Putamen (tissue), 1 donor: ENCODE measurements around the gene PPM1E.
"Not testable (repeated sequence)": the region's sequence is repeated elsewhere in the genome, so short reads cannot be mapped to it uniquely, and the experiment has no call there.

Experiments used
- DNase-seq: peaks from one replicate; pipeline ENCODE4 v3.0.0-alpha.2; 2016; ENCODE audit warnings: low spot score

PPM1E gene

DNA sequence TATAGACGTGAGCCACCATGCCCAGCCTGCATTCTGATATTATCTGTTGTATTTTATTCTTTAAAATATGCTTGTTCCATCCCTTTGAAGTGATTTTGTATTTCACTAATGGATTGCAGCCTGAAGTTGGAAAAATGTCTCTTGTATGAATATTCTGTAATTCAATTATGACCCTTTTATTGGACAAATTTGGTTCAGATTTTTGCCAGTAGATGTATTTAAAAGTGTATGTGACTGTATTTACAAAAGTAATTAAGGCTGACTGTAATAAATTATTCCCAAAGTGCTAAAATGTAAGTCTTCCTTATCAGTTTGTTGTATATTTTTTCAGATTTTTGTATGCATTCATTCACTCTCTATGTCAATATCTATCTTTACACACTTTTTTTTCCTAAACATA lies 23.8 kb downstream of the PPM1E start:
- DNase-seq, result no peak

DNA sequence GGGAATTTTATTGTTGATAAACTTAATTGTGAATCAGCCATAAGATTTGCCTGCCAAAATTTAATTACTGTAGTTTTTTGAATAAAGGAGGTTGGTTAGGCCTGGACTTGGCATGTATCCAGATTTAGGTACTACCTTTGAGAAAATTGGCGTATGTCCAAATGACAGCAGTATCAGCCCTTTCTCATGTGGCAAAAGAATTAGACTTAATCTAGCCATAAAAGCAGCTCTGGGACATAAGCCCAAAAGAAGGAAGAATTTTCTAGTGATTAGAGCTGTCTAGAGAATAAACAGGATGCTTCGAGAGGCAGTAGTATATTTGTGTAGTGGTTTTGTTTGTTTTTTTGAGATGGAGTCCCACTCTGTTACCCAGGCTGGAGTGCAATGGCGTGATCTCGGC lies 27.7 kb downstream of the PPM1E start:
- DNase-seq, result no peak

GRCh38 chr17:58785097-58785496 lies 29.4 kb downstream of the PPM1E start:
- no peak for DNase-seq

DNA sequence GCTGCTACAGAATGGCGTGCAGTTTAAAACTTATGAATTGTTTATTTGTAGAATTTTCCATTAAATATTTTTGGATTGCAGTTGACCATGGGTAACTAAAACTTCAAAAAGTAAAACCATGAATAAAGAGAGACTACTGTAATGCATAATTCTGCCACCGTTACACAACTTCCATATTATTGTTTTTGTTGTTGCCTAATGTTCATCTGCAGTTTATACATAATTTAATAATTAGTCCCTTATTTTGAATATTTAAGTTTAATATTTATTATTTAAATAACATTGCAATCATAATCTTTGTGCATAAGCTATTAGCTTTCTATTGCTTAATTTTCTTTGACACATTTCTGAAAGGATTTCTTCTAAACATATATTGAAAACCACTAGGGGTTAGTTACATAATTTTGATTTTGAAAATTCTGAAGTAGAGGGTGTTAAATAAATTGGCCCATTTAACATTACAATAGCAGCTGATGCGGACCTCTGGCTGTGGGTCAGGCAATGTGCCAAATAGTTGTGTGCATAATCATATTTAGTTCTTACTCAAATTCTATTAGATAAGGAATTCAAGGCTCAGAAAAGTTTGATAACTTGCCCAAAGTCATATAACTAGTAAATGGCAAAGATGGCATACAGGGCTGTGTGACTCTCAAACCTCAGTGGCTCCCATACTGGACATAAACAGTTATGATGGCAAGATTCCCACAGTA lies 31.1 kb downstream of the PPM1E start:
- DNase-seq, result no peak

DNA sequence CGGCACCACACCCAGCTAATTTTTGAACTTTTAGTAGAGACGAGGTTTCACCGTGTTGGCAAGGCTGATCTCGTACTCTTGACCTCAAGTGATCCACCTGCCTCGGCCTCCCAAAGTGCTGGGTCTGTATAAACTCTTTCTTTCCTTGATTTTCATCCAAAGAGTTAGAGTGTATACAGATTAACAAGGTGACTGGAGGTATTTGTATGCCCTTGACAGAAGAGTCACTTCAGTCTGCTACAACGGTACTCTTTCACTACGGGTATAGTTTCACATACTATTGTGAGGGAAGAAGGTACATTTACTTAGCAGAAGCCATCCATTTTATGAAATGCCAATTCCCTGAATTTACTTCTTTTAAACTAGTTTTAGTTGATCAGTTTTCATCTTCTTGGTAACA lies 32.5 kb downstream of the PPM1E start:
- DNase-seq, result no peak

DNA sequence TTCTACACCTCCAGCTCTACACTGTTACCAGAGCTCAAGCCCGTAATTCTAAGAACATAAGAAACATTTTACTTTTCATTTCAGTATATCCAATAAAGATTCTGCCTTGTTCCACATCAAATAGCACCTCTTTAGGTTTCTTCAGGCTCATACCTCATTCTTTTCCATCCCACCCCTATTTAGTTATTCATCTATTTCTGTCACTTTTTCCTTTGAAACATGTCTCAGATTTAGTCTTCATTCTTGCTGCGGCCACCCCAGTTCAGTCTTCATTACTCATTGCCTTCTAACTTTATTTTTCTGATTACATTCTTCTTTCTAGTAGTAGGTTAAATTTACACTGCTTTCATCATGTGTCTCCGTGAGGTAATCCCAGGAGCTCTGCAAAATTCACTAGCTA lies 33.5 kb downstream of the PPM1E start:
- DNase-seq, result no peak

DNA sequence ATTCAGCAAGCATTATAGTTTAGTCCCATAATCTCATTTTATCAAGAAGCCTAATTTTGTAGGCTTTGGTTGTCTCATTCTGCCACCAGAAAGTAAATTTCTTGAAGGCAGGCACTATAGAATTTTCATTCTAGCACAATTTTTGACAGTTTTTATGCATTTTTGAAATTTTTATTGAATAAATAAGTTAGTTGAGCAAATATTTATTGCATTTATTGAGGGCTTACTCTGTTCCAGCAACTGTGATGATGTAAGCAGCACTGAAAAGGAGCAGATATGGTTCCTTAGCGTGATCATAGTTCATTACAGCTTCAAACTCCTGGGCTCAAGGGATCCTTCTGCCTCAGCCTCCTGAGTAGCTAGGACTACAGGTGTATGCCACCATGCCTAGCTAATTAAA lies 34.2 kb downstream of the PPM1E start:
- no peak for DNase-seq

GRCh38 chr17:58794508-58794907 lies 38.9 kb downstream of the PPM1E start:
- DNase-seq, result not testable (repeated sequence)

DNA sequence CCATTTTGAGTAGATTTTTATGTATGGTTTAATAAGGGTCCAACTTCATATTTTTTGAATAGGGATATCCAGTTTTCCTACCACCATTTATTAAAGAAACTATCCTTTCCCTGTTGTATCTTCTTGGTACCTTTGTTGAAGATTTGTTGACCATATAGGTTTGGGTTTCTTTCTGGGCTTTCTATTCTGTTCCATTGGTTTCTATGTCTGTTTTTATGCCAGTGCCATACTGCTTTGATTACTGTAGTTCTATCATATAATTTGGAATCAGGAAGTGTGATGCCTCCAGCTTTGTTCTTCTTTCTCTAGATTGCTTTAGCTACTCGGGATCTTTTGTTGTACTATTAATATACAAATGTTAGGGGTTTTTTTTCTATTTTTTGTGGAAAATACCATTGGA lies 46.5 kb downstream of the PPM1E start:
- DNase-seq, result no peak

- DNase-seq, result no peak
Measured at GRCh38 chr17:58806046-58806445, 50.4 kb downstream of the PPM1E start.

GRCh38 chr17:58808609-58809563 lies 53.2 kb downstream of the PPM1E start:
- DNase-seq, result no peak

DNA sequence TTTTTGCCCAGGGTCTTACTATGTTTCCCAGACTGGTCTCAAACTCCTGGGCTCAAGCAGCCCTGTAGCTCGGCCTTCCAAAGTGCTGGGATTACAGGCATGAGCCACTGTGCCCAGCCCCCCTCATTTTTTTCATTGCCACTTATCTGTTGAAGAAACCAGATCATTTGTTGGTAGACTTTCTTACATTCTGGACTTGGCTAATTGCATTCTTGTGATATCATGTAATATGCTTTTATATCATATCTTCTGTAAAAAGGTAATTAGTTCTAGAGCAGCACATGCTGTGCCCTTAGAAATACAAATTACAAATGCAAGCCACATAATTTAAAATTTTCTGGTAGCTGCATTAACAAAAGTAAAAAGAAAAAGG lies 53.9 kb downstream of the PPM1E start:
- no peak for DNase-seq

DNA sequence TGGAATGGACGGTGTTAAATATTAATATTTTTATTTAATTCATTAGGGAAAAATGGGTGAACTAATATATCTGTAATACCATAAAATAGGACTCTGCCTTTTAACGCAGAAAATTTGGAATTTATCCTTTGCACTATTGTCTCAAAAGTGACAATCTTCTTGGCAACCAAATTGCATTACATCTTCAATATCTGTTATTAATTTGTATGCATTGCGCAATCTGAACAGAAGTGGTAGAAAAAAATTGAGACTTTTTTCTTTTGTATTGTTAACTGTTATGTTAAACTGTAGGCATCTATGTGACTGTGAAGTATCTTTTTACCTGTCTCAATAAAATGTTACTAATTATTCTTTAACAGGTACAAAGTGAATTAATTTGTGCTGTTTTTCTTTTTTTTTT lies 55.6 kb downstream of the PPM1E start:
- no peak for DNase-seq

- DNase-seq, result no peak
Measured at GRCh38 chr17:58813712-58814111, 58.1 kb downstream of the PPM1E start.

- no peak for DNase-seq
Measured at GRCh38 chr17:58818654-58819053, 63.0 kb downstream of the PPM1E start.

GRCh38 chr17:58822148-58823050 lies 66.7 kb downstream of the PPM1E start:
- DNase-seq, result no peak

DNA sequence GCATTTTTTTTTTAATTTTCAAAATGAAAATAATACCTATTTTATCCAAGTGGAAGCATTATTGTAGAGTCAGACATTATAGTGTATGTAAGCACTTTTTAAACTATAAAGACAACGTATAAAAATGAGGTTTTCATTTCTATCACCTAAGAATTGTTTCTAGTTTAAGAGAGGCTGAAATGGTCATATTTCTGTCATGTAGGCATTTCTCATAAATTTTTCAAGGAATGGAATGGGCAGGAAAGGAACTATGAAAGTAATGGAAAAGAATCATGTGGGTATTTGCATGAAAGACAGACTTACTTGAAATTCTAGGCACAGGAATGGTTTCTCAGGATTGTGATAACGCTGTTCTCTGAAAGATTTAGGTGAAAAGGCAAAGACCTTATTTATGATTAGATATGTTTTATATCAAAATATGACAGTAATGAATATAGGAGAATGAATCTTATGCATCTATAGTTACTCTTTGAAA lies 67.4 kb downstream of the PPM1E start:
- no peak for DNase-seq

DNA sequence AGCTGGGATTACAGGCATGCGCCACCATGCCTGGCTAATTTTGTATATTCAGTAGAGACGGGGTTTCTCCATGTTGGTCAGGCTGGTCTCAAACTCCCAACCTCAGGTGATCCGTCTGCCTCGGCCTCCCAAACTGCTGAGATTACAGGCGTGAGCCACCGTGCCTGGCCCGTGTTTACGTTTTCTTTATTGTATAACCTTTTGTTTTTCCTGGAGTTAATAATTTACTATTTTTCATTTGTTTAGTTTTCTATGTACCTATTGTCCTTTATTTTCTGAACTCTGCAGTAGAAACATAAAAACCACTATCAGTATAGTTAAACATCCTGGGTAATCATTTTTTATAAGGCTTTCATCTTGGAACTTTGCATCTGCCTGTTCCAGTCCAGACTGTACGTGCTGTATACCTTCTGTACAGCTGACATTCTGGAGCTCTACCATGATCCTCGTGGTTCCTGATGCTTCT lies 73.6 kb downstream of the PPM1E start:
- no peak for DNase-seq

DNA sequence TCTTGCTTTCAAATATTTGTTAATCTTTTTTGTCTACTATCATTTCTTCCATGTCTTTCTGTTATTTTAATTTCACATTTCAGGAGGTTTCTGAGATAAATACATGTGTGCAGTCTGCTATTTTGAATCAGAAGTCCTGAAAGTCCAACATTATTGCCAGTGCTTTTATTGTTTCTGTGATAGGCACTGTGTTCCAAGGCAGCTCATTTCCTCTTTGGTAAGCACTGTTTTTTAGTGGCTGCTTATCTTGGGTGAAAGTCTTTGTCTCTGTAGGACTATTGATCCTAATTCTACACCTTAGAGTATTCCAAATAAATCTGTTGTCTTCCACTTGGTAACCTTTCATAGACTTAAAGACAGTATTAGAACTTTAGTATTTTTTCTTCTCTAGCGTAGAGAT lies 76.1 kb downstream of the PPM1E start:
- DNase-seq, result no peak

DNA sequence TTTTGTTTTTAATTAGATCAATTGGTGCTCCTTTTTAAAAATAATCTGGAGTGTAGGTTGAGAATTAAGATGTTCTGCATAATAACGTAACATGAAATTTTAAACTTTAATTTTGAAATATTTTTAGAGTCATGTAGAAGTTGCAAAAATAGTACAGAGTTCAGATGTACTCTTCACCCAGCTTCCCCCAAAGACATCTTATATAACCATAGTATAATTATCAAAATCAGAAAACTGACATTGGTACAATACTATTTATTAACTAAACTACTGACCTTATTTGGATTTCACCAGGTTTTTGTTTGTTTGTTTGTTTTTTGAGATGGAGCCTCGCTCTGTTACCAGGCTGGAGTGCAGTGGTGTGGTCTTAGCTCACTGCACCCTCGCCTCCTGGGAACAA lies 76.9 kb downstream of the PPM1E start:
- DNase-seq, result no peak

DNA sequence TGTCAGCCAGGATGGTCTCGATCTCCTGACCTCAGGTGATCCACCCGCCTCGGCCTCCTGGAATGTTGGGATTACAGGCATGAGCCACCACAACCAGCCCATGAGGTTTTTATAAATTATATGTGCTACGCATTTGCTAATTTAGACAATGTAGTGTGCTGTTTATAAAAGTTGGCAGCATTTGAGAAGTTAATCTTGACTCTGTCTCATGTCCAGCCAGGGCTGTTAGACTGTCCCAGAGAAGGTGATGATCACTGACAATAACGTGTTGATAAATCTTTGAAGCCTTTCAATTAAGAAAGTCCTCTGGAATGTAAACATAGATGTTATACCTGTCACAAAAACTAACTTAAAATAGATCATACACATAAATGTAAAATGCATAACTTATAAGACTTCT lies 82.0 kb downstream of the PPM1E start:
- DNase-seq, result no peak
